Stimulated activated CD8-positive, alpha-beta memory T cell treated with anti-CD3 and anti-CD28 coated beads, Interleukin-15, amount 100 ng/mL, for 48 hours (primary cell): ENCODE data around the gene CTSW.

Experiments
- DNase-seq, 2 donors: peaks; one replicate each; pipeline ENCODE4 v3.0.0-alpha.2; 2020; ENCODE audit warnings: low read depth in 2 of 2

The CTSW gene

DNA sequence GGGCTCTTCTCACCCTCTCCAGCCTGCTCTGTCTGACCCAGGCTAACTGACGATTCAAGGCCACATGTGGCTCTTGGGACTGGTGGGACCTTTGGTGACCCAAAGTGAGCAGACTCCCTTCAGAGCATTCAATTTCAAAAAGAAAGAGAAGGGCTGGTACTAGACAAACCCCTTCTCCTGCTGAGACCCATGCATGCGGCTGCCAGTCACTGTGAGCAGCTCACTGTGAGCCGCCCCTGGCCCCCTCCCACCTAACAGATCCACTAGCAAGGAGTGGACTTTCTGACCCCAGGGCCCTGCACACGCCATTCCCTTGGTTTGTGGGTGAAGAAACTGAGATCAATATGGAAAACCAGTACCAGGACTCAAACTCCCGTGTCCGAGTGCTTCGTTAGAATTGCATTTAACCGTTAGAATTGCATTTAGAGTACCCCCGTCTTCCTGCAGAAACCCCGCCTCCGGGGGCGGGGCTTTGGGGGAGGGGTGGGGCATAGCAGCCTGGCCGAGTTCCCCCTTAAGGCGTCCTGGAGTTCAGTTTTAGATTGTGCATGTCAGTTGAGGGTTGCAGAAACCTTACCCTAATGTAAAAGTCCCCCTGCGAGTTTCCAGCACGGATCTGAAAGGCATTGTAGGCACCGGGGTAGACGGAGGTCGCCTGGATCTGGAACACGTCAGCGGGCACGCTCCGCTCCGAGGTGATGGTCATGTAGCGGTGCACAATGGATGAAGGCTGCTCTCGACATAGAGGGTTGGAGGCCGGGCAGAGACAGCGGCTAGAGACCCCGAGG is 12.2 kb upstream of the CTSW start:
- DNase-seq, result no peak

DNA sequence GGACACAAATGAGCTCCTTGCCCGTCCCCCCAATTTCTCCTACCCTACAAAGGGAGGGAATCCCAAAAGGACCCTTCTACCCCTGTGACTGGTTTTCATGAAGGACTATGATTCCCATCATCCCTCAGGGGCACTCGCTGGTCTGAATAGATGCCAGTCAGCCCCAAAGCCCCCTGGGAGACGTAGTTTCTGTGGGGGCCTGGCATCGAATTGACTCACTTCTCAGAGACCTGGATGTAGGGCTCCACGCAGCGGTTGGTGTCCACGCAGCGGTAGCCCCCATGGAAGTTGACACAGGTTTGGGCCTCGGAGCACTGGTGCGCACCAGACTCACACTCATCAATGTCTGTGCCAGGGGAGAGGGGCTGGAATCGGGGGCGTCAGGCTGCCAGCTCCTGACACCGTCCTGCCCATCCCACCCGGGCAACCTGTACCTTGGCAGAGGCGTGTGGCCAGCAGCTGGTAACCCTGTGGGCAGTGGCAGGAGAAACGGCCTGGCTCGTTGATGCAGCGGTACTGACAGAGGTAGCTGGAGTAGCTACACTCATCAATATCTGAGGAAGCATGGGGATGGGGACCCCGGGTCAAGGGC is 11.5 kb upstream of the CTSW start:
- no peak for DNase-seq

DNA sequence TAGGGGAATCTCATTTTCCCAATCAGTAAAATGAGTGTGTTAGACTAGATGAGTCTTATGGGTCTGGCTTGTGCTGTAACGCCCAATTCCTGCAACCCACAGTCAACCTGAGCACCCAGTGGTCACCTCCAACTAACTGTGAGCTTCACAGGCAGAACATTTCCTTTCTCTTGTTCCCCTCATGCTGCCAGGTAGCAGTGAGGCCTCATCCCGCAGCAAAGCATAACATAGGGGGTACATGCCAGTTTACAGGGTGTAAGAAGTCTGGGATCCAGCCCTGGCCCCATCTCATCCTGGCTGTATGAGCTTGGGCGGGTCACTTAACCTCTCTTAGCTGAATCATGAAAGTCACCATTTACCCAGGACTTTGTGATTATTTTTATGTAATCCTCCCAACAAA is 10.7 kb upstream of the CTSW start:
- no peak for DNase-seq

DNA sequence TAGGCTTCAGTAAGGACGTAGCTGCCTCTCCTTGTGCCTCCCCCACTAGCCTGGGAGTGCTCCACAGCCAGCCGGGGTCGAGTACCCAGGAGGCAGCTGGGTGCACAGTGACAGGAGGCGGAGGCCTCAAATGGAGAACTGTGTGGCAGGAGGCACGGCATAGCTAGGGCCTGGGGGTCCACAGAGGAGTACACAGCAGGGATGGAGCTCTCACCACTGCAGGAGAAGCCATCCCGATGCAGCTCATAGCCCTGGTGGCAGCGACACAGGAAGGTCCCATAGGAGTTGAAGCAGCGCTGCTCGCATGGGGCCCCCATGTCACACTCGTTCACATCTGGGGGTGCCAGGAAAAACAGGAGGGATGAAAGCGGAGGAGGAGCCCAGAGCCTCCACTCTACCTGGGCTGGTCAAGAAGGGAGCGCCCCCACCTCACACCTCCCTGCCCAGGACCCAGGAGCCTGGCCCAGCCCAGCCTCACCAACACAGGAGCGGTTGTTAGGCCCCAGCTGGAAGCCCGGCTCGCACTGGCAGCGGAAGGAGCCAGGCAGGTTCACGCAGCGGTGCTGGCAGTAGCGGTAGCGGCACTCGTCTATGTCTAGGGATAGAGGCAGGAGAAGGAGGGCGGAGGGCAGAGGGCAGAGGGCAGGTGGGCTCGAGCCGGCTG is 9.9 kb upstream of the CTSW start:
- no peak for DNase-seq

DNA sequence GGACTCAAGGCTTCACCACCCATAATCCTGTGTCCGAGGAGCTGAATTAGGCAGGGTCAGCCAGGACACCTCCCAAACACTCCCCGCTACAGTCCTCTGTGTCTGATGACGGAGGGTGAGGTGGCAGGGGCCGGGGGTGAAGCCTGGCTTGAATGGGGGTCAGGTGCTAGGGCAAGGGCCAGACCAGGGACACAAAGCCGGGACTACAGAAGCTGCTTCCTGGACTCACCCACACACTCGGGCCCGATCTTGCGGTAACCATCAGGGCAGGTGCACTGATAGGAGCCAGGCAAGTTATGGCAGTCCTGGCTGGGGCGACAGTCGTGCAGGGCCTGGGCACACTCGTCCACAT is 9.4 kb upstream of the CTSW start:
- DNase-seq, result no peak

DNA sequence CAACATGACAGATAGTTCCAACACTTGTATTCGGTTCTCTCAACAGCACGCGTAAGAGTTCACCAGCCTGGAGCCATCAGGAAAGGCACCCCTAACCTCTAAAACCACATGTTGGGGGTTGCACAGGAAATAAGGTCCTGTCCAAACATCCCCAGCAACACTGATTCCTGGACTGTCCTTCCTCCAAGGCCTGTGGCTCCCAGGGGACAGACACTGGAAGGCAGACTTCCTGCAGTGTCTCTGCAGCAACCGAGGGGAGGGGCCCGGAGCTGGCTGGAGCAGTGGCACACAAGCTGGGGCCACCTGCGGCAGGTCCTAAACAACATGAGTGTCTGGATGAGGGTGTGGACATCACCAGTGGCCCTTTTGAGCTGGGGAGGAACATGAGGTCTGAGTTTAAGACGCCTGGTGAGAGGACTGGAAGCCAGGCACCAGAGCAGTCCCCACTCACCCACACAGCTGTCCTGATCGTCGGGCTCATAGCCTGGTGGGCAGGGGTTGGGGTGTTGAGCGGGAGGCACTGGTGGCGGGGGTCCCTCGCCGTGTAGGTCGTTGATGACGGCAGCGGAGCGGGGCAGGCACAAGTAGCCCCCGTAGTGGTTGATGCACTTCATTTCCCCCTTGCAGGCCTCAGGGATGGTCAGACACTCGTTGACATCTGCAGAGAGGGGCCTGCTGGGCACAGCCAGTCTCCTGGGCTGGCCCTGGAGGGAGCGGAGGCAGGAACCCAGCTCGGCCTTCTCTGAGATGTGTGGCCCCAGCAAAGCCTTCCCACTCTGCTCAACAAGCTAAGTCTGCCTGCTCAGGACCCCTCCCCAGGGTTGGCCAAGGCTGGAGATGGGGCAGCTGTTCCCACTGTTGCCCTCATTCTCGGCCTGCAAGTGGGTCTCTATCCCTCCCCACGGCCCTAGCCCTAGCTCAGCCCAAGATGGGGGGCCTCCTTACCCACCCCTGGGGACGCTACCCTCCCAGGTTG is 8.6 kb upstream of the CTSW start:
- DNase-seq, result no peak

DNA sequence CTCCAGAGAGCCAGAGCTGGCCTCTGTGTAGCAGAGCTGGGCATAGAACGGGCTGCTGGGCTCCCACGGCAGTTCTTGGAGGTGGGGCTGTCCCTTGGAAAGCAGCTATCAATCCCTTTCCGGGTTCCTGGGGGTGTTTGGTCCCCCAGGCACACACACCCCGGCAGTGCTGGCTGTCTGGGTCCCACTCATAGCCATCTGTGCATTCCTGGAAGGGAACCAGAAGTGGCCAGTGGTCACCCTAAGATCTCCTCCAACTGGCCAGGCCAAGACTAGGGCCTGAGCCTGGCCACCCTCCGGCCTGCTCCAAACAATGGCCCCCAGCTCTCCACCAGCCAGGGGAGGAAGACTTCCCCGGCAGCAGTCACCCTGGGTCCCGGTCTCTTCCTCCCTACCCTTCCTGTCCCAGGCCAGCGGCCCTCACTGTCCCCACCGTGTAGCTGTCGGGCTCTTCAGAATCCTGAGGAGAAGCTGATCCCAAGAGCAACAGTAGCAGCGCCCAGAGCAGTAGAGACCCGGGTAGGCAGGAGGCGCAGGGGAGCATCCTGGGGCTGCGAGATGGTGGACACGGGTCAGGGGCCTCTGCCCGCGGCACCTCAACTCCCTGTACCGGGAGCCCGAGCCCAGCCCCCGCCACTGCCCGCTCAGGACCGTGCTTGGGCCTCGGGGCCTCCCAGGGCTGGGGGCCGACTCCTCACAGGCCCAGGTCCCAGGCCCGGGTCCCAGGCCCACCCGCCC is 7.7 kb upstream of the CTSW start:
- no peak for DNase-seq

DNA sequence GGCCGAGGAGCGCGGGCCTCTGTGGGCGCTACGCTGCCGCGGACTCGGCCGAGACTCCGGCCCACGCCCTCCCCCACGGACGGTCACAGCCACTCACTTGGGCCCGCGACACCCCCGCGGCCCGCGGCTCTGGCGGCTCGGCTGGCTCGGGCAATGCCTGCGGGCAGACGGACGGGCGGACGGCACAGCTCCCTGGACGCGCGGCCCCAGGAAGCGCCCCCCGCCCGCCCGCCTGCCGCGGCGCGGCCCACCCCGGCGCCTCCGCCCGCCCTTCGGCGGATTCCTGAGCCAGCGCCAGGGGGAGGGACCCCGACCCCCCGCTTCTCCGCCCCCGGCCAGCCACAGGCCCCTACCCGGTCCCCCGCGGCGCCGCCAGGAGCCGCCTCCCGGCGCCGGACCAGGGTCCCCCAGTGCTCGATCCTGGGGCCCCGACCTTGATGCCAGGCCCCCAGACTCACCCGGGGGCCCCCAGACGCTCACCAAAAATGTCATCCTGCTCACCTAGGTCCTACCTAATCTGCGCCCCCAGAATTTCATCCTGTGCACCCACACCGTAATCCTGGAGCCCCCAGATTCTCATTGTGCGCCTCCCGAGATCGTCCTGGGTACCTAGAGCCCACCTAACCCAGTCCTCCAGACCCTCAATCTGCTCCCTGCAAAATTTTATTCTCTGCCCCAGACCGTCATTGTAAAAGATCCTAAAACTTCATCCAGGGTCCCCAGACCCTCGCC is 6.9 kb upstream of the CTSW start, which contains the start of gene EFEMP2:
EFEMP2 (minus strand) TSS at position 215 of the 732 bp plus-strand sequence. CDS start 446 bp downstream, outside the sequence.
- no peak for DNase-seq

DNA sequence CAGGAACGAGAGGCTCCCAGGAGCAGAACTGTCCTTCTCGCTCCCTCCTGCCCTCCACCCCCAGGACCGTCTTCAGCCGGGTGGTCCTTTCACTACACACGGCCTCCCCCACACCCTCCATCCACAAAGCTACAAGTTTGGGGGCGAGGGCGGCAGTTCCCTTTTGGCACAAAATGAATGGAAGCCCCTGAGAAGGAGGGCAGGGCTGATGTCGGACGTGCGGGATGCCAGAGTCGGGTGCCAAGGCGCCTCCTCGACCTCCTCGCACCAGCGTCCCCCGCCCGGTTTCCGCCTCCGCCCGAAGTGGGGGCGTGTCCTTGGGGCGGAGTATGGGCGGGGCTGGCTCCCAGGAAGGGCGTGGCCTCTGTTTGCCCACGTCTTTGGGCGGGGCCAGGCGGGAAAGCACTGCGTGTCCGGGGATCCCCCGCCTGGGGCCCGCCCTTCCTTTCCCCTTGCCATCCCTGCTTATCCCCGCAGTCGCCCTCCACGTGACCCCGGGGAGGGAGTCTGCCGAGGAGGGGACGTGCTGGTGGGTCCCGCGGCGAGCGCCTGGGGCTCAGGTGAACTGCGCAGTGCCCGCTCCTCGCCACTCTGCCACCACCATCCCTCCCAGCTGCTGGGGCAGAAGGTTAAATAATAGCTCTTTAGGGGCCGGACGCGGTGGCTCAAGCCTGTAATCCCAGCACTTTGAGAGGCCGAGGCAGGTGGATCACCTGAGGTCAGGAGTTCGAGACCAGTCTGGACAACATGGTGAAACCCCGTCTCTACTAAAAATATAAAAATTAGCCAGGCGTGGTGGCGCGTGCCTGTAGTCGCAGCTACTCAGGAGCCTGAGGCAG is 6.1 kb upstream of the CTSW start:
- peak; percentile 90 to 92 for DNase-seq

DNA sequence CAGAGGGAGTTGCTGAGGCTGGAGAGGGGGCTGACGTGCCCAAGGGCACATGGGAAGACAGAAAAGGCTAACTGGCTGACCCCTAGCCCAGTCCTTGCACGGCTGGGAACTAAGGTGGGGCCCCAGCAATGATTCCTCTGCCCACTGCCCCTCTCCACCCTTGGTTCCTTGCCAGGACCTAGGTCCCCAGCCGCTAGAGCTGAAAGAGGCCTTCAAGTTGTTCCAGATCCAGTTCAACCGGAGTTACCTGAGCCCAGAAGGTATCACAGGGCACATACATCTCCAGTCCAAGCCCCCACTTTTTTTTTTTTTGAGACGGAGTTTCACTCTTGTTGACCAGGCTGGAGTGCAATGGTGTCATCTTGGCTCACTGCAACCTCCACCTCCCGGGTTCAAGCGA is 390 bp downstream of the CTSW start:
- no peak for DNase-seq

DNA sequence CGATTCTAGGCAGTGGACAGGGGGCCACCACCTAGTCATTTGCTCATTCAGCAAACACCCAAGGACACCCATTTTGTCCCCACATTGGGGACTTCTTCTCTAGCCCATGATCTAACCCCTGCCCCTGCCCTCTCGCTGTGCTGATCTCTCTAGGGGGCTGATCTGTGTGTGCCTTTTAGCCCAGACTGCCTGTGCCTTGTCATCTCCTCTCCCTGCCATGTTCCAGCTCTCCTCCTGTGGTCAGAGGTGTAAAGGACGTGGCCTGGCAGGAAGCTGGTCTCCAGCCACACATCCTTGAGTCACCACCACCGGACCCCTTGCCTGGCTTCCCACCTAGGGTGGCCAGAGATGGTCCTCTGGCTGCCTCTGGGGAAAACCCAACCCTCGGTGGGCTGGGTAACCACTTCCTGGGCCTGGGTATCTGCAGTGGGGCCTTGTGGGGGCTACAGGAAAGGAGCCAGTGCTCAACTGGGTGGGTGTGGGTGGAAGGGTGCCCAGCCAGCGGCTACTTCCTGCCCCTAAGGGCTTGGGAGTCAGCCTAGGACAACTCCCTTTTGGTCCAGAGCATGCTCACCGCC is 1.3 kb downstream of the CTSW start:
- no peak for DNase-seq

DNA sequence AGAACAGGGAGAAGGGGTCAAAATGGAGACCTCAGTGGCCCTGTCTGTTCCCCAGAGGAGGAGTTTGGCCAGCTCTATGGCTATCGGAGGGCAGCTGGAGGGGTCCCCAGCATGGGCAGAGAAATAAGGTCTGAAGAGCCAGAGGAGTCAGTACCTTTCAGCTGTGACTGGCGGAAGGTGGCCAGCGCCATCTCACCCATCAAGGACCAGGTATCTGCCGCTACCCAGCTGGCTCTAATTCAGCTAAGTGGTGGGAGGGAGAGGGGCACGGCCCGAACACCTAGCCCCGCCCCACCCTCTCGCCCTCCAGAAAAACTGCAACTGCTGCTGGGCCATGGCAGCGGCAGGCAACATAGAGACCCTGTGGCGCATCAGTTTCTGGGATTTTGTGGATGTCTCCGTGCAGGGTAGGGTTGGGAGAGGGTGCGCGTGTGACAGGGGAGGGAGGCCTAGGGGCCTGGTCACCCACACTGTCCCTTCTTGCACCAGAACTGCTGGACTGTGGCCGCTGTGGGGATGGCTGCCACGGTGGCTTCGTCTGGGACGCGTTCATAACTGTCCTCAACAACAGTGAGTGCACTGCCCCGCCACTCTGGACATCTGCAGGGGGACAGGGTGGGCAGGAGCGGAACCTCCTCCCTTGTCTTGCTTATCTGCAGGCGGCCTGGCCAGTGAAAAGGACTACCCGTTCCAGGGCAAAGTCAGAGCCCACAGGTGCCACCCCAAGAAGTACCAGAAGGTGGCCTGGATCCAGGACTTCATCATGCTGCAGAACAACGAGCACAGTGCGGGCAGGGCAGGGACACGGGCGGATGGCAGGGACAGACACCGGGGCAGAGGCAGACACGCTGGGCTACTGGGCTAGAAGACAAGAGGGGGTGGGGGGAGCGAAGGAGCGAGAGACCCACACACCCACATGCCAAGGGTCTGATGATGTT is 2.8 kb downstream of the CTSW start:
- DNase-seq, result no peak

DNA sequence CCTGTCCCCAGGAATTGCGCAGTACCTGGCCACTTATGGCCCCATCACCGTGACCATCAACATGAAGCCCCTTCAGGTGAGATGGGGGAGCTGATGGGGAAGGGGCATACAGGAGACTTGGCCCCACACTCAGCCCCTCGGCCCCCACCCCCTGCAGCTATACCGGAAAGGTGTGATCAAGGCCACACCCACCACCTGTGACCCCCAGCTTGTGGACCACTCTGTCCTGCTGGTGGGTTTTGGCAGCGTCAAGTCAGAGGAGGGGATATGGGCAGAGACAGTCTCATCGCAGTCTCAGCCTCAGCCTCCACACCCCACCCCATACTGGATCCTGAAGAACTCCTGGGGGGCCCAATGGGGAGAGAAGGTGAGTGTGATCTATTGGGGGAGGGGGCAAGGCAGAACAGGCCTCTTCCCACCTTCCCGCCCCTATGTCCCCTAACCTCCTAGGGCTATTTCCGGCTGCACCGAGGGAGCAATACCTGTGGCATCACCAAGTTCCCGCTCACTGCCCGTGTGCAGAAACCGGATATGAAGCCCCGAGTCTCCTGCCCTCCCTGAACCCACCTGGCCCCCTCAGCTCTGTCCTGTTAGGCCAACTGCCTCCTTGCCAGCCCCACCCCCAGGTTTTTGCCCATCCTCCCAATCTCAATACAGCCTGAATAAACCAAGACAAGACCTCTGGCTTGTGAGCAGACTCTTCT is 3.6 kb downstream of the CTSW start:
- DNase-seq, result no peak

DNA sequence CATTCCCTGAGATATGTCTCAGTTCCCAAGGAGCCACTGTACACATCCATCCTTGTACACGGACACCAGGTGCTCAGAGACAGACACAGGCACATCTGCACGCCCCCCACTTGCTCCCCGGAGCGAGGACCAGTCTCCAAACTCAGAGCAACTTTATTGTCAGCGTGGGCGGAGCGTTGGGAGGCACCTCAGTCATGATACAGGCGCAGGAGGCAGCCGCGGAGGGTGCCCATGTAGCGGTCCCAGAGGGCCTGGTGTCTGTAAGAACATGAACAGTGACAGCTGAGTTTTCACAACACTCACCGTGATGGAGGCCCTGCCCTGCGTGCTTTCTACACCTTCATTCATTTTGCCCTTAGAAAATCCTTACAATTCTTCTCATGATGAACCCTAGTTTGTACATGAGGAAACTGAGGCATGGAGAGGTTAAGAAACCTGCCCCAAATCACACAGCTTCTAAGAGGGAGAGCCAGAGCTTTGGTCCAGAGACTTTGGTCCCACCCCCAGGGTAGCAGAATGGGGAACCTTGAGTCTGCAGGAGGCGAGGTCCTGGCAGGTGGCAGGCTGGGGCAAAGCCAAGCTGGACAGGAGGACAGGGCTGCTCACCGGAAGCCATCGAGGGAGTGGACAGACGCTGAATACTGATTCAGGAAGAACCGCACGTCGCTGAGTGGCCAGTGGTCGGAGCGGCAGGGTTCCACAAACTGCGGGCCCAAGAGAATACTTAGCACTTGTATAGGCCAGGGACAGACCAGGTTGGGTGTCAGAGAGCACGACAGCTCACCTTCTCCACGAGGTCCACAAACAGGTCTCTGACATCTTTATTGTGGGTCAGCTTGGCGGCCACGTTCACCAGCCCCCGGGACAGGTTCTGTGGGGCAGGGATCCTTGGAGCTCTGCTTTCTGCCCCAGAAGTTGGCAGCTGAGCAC is 4.4 kb downstream of the CTSW start:
- no peak for DNase-seq

DNA sequence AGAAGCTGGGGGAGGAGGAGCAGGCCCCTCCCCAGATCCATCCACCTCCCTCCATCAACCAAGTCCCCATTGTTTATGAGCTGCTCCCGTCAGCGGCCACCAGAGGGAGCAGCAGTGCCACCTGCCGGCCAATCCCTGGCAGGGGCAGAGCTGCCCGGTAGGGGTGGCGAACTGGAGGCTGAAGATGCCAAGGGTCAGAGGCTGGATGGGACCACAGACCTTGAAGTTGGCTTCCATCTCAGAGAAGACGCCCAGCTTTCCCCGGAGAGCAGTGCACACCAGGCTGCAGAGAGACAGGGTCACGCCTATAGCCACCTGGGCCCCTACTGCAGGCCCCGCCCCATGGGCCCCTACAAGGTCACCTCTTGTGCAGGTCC is 5.1 kb downstream of the CTSW start:
- peak; percentile 63 to 70 for DNase-seq

DNA sequence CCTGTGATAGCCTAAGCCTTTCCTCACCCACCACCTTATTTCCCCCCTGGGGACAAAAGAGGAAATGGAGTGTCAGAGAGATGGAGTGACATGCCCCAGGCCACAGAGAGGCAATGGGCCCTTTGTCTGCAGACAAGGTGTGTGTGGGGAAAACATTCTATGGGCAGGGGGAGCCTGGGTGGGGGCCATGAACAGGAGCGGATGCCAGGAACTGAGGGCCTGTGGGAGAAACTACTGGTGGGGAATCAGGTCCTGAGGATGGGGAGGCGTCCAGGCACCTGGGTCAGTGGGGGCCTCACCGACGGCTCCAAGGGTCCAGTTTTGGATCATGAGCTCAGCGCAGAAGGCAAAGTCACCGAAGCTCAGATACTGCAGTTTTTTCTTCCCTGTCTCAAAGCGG is 5.6 kb downstream of the CTSW start:
- no peak for DNase-seq
